ENCODE measurements around the gene HAND2. TPM values are rescaled to one million over a fixed set of nuclear protein-coding genes. Genes with fewer than 3 reads are reported as not detected.

Gene HAND2
- total and polyA plus RNA-seq, 2 of the 8 experiments (the other 6 are each of a cell fraction or from before 2014, with no cell fraction given) = 0.05 TPM; not detected in 1

DNA sequence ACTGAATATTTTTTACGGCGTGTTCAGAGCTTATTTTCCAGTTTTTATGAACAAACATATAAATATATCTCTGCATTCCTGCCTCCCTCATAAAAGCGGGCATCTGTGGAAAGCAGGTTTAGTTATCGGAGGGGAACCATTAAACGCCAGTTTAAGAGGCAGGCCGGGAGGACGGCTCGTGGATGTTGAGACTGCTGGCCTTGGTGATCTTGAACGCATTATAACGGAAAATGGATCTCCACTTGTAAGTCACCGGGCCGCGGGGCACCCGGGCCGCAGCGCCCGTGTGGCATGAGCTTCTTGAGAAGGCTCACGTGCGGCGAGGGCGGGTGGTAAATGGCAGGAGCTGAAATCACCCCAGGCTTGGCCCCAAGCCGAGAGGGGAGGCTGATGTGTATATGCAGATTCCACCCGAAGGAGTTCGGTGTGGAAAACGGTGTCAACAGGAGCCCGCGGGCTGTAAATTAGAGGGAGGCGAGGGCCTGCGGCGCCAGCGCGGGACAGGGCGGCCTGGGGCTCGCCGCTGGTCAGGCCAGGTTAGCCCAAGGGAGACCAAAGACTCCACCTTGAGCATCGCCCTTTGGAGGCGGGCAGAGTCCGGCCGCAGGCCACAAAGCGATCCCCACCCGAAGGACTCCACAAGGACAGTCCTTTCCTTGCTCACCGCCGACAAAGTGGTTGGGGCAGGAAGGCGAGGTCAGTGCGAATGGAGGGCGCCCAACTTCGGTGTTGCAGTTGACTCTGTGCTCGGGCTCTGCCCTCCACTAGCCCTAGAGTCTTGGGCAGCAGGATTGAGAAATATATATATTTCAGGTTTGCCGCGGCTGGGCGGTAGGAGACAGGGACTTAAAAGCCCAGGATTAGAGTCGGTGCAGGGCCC is 1.3 kb upstream of the HAND2 start (continued):
- TF ChIP-seq HDAC6 (IDR thresholded peaks at IDR 0.05; ENCODE audit: low read depth, low read length) (no peak), MAFK (IDR thresholded peaks at IDR 0.05; ENCODE audit: low read depth, low read length) (no peak), BRCA1 (IDR thresholded peaks at IDR 0.05; ENCODE audit: low read depth, low read length) (no peak)
